ENCODE measurements around the gene LYST.
"Not testable (repeated sequence)": the region's sequence is repeated elsewhere in the genome, so short reads cannot be mapped to it uniquely, and the experiment has no call there.

Gene LYST

DNA sequence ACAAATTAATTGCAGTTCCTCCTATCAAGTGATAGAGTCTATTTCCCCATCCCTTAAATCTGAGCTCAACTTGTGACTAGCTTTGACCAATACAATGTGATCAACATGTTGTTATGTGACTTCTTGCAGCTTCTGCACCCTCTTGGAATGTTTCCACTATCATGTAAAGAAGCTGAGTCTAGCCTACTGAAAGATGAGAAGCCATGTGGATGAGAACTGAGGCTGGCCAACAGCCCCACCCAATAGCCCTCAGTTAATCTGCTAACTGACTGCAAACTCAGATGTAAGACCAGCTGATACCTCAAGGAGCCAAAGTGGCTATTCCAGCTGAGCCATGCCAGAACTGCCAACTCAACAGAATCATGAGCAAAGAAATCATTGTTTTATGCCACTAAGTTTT is 44.0 kb downstream of the LYST start:
- no peak for DNase-seq (ENCODE audit: low spot score)

DNA sequence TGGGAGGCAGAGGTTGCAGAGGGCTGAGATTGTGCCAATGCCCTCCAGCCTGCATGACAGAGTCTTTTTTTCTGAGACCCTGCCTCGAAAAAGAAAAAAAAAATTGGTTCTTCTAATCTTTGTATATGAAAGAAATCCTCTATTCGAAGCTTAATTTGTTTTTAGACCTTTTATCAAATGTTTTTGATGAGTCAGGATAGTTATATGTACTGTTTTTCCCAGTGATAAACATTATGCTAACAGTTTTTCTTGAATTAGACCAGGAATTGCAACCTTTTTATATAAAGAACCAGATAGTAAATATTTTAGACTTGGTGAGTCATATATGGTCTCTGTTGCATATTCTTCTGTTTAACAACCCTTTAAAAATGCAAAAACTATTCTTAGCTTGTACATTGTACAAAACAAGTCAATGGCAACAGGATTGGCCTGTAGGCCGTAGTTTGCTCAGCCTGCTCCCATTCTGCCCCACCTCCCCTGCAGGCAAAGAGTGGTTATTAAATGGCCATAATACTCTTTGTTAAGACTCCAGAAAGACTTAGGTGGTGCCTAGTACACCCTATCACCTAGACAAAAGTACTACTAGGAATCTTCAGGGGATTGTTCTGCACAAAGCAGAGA is 45.2 kb downstream of the LYST start:
- no peak for DNase-seq (ENCODE audit: low spot score)

DNA sequence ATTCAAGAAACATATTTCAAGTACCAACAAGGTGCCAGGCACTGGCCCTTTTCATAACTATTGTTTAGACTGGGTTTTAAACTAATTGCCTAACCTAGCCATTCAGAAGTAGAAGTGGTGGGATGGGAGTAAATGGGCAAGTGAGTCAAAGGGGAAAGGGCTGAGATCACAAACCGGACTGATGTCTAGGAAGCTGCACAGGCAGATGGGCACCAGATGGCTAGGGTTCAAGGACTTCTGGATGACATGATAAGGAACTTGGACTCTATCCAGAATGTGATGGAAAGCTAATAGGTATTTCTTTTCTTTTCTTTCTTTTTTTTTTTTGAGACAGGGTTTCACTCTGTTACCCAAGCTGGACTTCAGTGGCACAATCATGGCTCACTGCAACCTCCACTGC is 46.6 kb downstream of the LYST start:
- DNase-seq (ENCODE audit: low spot score) = peak; percentile 5

- no peak for DNase-seq (ENCODE audit: low spot score)
These were observed 48.0 kb downstream of the LYST start for GRCh38 chr1:235818632-235819136.

DNA sequence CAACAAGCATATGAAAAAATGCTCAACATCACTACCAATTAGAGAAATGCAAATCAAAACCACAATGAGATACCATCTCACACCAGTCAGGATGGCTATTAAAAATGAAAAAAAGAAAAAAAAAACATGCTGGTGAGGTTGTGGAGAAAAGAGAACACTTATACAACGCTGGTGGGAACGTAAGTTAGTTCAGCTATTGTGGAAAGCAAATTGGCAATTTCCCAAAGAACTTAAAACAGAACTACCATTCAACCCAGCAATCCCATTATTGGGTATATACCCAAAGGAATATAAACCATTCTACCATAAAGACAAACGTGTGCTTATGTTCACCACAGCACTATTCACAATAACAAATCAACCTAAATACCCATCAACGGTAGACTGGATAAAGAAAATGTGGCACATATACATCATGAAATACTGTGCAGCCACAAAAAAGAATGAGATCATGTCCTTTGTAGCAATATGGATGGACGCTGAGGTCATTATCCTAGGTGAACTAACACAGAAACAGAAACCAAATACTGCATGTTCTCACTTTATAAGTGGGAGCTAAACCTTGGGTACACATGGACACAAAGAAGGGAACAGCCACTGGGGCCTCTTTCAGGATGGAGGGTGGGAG is 49.5 kb downstream of the LYST start:
- DNase-seq (ENCODE audit: low spot score) = no peak

- no peak for DNase-seq (ENCODE audit: low spot score)
These were observed 56.9 kb downstream of the LYST start for GRCh38 chr1:235809688-235810397.

- DNase-seq (ENCODE audit: low spot score) = no peak
These were observed 58.5 kb downstream of the LYST start for GRCh38 chr1:235808223-235808622.

- no peak for DNase-seq (ENCODE audit: low spot score)
These were observed 60.6 kb downstream of the LYST start for GRCh38 chr1:235806123-235806522.

DNA sequence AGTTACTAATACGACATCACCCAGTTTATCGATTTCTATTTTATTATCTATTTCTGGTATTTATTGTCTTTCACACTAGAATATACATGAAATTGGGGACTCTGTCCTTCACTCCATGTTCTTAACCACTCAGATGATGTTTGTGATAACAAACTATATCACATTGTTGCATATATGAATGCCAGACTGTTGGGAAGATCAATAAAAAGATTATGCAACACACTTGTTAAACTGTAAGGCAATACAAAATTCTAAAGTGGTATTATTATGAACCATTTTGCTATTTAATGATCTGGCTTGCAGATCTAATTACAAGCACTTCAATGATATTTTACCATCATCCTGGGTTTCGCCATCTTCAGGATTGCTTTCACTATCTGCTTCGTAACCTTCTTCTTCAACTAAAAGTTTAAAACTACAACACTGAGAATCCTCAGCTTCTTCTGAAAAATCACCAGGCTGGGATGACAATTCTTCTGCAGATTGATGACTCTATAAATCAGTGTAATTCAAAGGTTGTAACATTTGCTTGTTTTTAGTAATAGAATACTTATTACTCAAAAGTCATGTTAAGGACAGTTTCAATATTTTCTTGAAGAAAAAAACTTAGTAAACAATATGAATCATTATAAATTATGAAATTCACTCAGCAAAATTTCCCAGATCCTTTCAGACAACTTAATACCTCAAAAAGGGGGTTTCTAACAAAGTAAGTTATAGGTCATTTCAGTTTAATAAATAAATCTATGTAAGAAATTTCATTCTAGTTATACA is 63.9 kb downstream of the LYST start:
- no peak for DNase-seq (ENCODE audit: low spot score)

- DNase-seq (ENCODE audit: low spot score) = no peak
These were observed 67.4 kb downstream of the LYST start for GRCh38 chr1:235799264-235799663.

- no peak for DNase-seq (ENCODE audit: low spot score)
These were observed 75.1 kb downstream of the LYST start for GRCh38 chr1:235791532-235792060.

DNA sequence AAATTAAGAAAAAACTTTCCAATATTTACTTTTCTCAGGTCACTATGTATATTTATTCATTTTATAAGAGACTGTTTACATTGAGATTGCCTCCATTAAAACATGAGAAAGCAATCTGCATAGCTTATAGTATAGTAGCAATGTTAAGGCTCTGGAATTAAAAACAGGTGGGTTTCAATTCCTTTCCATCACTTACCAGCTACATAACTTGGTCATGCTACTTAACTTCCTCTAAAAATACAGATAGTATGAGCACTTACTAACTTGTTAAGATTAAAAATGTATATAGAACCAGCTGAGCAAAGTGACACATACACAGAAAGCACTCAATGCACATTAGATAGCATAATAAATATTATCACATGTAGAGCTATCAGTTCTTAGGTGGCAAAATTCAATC is 76.6 kb downstream of the LYST start:
- no peak for DNase-seq (ENCODE audit: low spot score)

DNA sequence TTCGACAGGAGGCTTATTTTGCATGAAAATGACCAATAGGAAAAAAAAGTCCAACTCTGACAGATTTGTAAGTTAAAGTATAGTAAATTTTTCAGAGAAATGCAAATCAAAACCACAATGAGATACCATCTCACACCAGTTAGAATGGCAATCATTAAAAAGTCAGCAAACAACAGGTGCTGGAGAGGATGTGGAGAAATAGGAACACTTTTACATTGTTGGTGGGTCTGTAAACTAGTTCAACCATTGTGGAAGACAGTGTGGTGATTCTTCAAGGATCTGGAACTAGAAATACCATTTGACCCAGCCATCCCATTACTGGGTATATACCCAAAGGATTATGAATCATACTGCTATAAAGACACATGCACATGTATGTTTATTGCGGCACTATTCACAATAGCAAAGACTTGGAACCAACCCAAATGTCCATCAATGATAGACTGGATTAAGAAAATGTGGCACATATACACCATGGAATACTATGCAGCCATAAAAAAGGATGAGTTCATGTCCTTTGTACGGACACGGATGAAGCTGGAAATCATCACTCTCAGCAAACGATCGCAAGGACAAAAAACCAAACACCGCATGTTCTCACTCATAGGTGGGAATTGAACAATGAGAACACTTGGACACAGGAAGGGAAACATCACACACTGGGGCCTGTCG is 80.3 kb downstream of the LYST start:
- not testable (repeated sequence) for DNase-seq (ENCODE audit: low spot score)

GRCh38 chr1:235784950-235785349 is 81.8 kb downstream of the LYST start:
- DNase-seq (ENCODE audit: low spot score) = no peak

- peak; percentile 21 for DNase-seq (ENCODE audit: low spot score)
These were observed 83.4 kb downstream of the LYST start for GRCh38 chr1:235783148-235783776.

DNA sequence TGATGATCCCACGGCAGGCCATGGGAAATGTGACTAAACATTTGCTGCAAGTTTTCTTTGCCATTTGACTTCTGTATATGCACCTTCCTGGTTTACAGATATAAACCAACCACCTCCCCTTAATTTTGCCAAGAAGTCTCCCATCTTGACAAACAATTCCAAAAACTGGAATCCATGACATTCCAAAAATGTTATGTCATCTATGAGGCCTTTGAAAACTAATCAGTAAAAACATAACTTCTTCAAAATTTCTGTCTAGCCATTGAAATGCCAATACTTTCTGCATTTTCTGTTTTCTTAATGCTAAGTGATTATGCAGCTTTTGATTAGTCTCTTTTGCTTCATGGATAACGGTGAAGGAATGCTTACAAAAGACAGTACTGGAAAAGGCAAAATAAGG is 84.1 kb downstream of the LYST start:
- no peak for DNase-seq (ENCODE audit: low spot score)

DNA sequence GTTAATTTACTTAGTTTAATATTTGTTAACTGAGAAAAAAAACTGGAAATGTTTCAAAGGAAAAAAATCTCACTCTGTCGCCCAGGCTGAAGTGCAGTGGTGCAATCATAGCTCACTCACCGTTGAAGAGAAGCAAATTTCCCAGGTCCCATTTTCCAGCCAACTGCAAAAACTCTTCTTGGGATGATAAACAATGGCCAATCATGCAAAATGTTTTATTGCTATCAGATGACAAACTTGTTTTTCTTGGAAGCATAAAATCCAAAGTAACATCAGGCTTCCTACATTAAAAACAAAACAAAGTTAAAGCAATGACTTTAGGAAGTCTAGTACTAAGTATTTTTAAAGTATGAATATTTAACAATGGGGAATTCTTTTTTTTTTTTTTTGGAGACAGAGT is 84.9 kb downstream of the LYST start:
- no peak for DNase-seq (ENCODE audit: low spot score)

DNA sequence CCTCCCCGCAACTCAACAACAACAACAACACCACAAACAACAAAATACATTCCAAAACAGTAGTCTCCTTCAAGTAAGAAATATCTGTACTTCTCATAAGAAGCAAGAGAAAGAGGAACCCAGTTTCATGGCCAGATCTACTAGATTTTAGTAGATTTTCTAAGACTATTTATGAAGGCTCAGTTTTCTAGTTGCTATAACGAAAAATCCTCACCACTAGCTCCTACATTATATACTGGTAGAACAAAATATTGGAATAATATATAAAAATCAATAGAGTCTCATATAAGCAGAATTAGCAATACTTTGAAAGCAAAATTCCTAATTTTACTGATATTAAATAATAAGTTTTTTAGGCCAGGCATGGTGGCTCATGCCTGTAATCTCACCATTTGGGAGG is 86.9 kb downstream of the LYST start:
- no peak for DNase-seq (ENCODE audit: low spot score)

- DNase-seq (ENCODE audit: low spot score) = no peak
These were observed 90.3 kb downstream of the LYST start for GRCh38 chr1:235776396-235776795.

- DNase-seq (ENCODE audit: low spot score) = no peak
These were observed 91.4 kb downstream of the LYST start for GRCh38 chr1:235775246-235775860.
